HG02884 (cell line): ENCODE measurements around the gene GLIPR1.
"Not testable (repeated sequence)": the region's sequence is repeated elsewhere in the genome, so short reads cannot be mapped to it uniquely, and the experiment has no call there.

ENCODE experiments used
- ATAC-seq: cut with Tn5 transposase; IDR thresholded peaks from one replicate; pipeline ENCODE4 v1.9.1; 2021; ENCODE audit warnings: mild to moderate bottlenecking, moderate library complexity; ENCODE audit not compliant: unreplicated experiment

Gene GLIPR1

GRCh38 chr12:75471902-75472890 is 8.4 kb upstream of the GLIPR1 start:
- ATAC-seq, result peak; percentile 64

DNA sequence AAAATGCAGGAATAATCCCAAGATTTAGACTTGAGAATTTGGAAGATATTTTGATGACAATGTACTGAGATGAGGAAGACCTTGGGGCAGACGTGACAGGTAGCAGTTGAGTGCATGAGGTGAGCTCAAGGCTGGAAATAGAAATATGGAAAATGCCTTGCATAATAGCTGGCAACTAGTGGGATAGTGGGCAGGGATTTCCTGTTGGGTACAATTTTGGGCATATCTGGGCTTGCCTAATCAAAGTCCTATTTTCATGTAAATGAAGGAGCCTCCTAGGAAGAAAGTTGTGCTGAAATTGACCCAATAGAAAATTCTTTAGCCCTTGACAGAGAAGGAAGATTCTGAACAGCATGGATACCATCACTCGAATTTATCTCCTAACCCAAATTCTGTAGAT is 6.4 kb upstream of the GLIPR1 start:
- ATAC-seq, result no peak

- ATAC-seq, result no peak
Observed at GRCh38 chr12:75476071-75476470, 4.5 kb upstream of the GLIPR1 start.

- ATAC-seq, result no peak
Observed at GRCh38 chr12:75477137-75477536, 3.4 kb upstream of the GLIPR1 start.

GRCh38 chr12:75478116-75478794 is 2.3 kb upstream of the GLIPR1 start:
- ATAC-seq, result peak; percentile 24

- peak; percentile 20 for ATAC-seq
Observed at GRCh38 chr12:75479963-75480461, 543 bp upstream of the GLIPR1 start.

DNA sequence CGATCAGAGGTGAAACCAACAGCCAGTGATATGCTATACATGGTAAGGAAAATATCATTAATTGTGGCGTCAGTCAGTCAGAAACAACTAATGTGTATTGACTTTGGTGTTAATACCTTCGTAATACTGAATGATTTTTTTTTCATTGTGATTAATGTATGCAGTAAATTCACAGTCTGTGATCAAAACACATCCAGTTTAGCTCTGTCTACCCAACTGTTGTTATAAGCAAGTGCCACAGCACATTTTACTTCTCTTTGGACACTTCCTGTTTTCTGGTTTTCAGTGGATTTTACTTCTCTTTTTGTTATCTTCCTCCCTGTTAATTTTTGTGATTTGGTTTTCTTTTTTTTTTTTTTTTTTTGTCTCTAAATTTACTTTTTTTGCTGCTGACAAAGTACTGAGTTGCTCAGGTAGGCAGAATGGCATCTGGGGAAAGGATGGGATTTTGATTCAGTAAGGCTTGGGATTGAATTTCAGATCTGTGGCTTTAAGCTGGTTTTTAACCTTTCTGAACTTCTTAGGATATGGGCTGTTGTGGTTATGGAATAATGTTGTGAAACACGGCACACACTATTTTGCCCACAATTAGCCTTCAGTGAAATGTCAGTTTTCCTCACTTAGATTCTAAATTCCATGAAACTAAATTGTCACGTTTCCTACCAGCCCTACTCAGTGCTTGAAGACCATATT is 604 bp downstream of the GLIPR1 start:
- ATAC-seq, result peak; percentile 18

GRCh38 chr12:75481774-75482173 is 1.2 kb downstream of the GLIPR1 start:
- ATAC-seq, result no peak

DNA sequence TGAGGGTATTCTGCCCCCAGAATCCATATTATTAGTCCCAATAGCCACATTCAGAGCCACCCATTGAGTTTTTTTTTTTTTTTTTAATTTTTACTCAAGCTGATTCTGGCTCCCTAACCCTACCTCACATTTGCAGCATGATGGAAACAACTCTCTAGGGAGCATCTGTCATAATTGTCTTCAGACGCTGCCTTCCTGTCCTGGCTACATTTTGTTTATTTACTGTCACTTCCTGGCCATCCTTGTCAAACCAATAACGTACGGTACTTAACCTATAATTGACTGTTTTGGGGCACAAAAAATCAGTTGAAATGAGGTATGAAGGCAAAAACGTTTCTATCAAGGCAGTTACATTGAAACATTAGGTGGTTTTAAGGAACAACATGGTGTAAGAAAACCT is 2.1 kb downstream of the GLIPR1 start:
- ATAC-seq, result no peak

GRCh38 chr12:75483431-75483830 is 2.9 kb downstream of the GLIPR1 start:
- no peak for ATAC-seq

- not testable (repeated sequence) for ATAC-seq
Observed at GRCh38 chr12:75484450-75484849, 3.9 kb downstream of the GLIPR1 start.

GRCh38 chr12:75487308-75487707 is 6.8 kb downstream of the GLIPR1 start:
- no peak for ATAC-seq

- no peak for ATAC-seq
Observed at GRCh38 chr12:75488553-75488952, 8.0 kb downstream of the GLIPR1 start.

DNA sequence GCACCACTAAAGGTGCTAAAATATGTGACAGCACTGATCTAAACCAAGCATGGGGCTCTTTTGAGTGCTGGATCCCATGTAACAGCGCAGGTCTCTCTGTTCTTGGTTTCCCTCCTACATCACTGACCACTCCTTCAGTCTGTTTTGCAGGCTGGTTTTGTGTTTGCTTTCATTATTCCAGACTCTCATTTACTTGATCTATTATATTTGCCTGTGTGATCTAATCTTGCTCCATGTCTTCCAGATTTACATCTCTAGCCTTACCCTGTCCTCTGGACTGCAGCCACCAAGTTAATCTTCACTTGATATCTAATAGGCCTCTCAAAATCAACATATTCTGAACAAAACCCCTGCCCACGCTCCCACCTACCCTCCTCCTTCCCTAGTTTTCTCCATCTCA is 8.6 kb downstream of the GLIPR1 start:
- ATAC-seq, result no peak

GRCh38 chr12:75489613-75490210 is 9.2 kb downstream of the GLIPR1 start:
- peak; percentile 69 for ATAC-seq

DNA sequence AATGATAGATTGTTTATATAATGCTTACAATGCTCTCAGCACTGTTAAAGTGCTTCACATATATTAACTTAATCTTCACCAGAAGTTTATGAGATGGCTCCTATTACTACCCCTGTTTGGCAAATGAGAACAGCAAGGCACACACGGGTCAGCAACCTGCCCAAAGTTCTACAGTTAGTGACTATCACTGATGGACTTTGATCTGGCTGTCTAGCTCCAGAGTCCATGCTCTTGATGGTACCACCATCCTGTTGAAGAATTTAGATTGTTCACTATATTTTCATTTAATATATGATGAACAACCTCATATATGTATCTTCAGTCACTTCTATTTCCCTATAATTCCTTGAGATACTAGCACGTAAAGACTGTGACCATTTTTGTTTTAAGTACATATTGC is 10.6 kb downstream of the GLIPR1 start:
- no peak for ATAC-seq

DNA sequence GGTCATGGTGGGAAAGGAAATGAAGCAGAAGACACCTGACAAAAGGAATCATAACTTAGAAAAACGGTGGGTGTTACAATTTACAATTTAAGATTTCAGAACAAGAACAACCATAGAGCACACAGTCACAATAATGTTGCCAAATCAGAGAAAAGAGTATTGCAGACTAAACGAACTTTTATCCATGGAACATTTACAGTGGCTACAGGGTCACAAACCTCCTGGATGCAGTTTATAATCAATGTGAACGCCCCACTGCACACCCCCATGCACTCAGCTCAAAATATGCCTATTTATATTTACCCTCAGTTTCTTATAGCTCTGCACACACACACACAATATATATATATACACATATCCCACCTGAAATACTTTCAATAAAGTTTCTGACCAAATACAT is 22.9 kb downstream of the GLIPR1 start:
- no peak for ATAC-seq

GRCh38 chr12:75503866-75504265 is 23.3 kb downstream of the GLIPR1 start:
- ATAC-seq, result no peak

- no peak for ATAC-seq
Observed at GRCh38 chr12:75505706-75506312, 25.3 kb downstream of the GLIPR1 start.

GRCh38 chr12:75507086-75507485 is 26.5 kb downstream of the GLIPR1 start:
- ATAC-seq, result no peak
